Retinal pigment epithelial cell (primary cell): Measurements from ENCODE around the gene TMEM239.
"Not testable (repeated sequence)": the region's sequence is repeated elsewhere in the genome, so short reads cannot be mapped to it uniquely, and the experiment has no call there.

ENCODE experiments used
- DNase-seq: peaks from one replicate; pipeline ENCODE4 v3.0.0-alpha.2; 2010; ENCODE audit warnings: low read depth
- H3K4me3 ChIP-seq: 2 replicates; pipeline ENCODE4 v1.5.1; 2011; ENCODE audit warnings: mild to moderate bottlenecking, low read length, control low read depth, moderate library complexity
- TF ChIP-seq, protein P1 (sequence below): conservative IDR thresholded peaks from 2 replicates; pipeline ENCODE4 v1.5.1; 2011; ENCODE audit warnings: low read depth, low read length, control low read depth, inconsistent platforms

The TMEM239 gene

GRCh38 chr20:2825761-2826160, 9.6 kb downstream of the TMEM239 start:
- no peak for DNase-seq

GRCh38 chr20:2826655-2827054, 10.5 kb downstream of the TMEM239 start:
- no peak for DNase-seq
- no peak overlapping the region for H3K4me3 ChIP-seq
- TF ChIP-seq, protein P1, sequence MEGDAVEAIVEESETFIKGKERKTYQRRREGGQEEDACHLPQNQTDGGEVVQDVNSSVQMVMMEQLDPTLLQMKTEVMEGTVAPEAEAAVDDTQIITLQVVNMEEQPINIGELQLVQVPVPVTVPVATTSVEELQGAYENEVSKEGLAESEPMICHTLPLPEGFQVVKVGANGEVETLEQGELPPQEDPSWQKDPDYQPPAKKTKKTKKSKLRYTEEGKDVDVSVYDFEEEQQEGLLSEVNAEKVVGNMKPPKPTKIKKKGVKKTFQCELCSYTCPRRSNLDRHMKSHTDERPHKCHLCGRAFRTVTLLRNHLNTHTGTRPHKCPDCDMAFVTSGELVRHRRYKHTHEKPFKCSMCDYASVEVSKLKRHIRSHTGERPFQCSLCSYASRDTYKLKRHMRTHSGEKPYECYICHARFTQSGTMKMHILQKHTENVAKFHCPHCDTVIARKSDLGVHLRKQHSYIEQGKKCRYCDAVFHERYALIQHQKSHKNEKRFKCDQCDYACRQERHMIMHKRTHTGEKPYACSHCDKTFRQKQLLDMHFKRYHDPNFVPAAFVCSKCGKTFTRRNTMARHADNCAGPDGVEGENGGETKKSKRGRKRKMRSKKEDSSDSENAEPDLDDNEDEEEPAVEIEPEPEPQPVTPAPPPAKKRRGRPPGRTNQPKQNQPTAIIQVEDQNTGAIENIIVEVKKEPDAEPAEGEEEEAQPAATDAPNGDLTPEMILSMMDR = no peak

More at GRCh38 chr20:2825761-2826160, 9.6 kb downstream of the TMEM239 start:
- TF ChIP-seq, protein P1 = no peak
- H3K4me3 ChIP-seq = no peak overlapping the region

GRCh38 chr20:2829376-2829775, 13.2 kb downstream of the TMEM239 start:
- H3K4me3 ChIP-seq = no peak overlapping the region
- TF ChIP-seq, protein P1 = no peak
- DNase-seq = no peak

GRCh38 chr20:2831206-2831605, 15.0 kb downstream of the TMEM239 start:
- H3K4me3 ChIP-seq, DNase-seq: not testable (repeated sequence)

DNA sequence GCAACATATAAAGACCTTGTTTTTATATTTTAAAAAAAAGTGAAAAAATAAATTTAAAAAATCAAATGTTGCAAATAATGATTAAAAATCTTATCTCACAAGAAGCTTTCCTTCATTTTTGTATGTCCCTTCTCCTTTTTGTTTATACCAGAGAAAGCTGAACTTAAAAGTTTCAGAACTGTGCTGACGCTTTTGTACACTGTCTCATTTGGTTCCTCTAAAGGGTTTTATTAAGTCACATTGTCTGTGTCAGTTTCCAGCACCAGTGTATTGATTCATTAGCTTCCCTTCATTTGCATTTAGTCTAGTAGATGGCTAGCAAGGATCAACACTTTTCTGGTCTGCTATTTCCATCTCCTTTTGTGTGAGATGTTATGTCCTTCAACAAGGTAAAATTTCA, 17.6 kb downstream of the TMEM239 start:
- TF ChIP-seq, protein P1 = no peak

DNA sequence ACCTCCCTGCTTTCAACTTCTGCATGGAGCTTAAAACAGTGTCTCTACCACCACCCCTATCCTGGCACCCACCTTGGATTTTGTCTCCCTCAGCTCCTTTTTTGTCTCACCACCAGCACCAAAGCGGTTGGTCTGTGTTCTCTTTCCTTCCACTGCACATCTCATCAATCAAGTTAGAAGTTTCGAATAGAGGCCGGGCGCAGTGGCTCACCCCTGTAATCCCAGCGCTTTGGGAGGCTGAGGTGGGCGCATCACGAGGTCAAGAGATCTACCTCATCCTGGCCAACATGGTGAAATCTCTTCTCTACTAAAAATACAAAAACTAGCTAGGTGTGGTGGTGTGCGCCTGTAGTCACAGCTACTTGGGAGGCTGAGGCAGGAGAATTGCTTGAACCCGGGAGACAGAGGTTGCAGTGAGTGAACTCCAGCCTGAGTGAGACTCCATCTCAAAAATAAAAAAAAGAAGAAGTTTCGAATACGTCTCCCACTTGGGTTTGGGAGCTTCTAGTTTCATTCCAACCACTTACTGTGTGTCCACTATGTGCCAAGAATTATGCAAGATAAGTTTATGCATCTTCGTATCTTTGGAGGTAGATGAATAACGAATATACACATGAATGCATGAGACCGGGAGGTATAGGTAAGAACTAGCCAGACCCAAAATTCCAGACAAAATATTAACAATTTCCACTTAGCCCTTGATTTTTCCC, 18.4 kb downstream of the TMEM239 start:
- no peak for DNase-seq
- TF ChIP-seq, protein P1 = no peak
- H3K4me3 ChIP-seq = no peak overlapping the region

More for the DNA sequence above, 17.6 kb downstream of the TMEM239 start:
- H3K4me3 ChIP-seq = no peak overlapping the region
- no peak for DNase-seq

DNA sequence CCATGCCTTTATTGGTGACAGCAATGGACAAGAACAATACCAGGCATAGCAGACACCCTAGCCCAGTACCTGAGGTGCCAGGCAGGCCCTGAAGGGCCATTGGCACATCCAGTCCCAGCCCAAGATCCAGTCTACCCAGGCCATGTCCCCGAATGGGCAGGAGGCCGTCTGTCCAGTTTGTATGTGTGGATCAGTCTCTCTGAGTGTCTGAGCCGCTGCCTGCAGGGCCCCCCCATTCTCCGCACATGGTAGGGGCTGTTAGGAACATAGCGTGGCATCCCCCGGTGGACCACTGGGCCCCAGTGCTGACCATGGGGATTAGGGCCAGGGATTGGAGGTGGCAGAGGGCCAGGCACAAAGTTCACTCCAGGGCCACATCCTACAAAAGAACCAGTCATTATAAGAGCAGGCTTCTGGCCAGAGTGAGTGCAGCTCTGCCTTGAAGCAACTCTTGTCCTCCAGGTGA, 19.2 kb downstream of the TMEM239 start:
- TF ChIP-seq, protein P1 = no peak
- DNase-seq = no peak
- no peak overlapping the region for H3K4me3 ChIP-seq
